VCaP (cell line): ENCODE data around the gene CCDC51.

ENCODE experiments used
- H3K27ac ChIP-seq: fragments of 450-650 bp; 2 replicates; pipeline ENCODE4 v1.5.1; 2017
- CTCF ChIP-seq: fragments of 450-650 bp; conservative IDR thresholded peaks from 2 replicates; pipeline ENCODE4 v1.5.1; 2017; ENCODE audit warnings: mild to moderate bottlenecking, moderate library complexity

Gene CCDC51

GRCh38 chr3:48411041-48411588, 28.8 kb downstream of the CCDC51 start:
- no peak for TF ChIP-seq CTCF
- H3K27ac ChIP-seq = no peak overlapping the region

- no peak overlapping the region for H3K27ac ChIP-seq
- TF ChIP-seq CTCF = no peak
Observed at GRCh38 chr3:48410205-48411040, 29.5 kb downstream of the CCDC51 start.

DNA sequence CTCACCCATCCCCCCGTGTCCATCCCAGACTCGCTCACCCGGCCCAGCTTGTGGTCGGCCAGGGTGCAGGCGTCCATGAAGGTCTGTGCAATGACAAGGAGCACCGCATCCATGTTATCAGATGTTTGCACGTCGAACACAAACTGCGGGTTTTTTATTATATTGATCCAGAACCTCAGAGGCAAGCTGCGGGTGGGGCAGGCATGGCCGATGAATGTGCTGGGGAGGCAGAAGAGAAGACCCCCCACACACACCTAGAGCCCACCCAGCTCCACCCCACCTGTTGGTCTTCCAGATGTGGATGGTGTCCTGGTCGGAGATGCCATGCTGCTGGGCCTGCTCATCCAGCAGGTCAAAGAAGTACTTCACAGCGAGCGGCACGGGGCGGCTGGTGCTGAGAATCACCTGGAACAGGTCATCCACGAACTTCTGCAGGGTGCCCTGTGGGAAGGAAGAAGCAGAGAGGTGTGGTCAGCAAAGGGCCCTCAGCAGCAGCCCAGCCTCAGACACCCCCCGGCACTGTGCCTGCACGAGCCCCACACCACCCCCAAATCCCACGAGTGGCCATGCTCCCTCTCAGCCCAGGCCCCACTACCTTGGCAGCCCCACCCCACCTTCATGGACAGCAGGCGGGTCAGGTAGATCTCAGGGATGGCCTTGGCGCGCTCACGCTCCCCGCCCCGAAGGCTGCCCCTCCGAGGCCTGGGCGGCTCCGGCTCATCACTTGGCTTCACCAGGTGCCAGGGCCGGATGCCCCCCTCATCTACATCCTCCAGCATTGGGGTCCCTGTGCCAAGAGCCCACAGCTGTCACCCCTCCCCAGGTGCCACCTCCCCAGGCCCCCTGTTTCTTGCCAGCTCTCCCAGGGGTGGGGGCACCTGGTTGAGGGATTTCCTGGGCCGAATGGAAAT, 30.4 kb downstream of the CCDC51 start:
- H3K27ac ChIP-seq = no peak overlapping the region
- no peak for TF ChIP-seq CTCF

DNA sequence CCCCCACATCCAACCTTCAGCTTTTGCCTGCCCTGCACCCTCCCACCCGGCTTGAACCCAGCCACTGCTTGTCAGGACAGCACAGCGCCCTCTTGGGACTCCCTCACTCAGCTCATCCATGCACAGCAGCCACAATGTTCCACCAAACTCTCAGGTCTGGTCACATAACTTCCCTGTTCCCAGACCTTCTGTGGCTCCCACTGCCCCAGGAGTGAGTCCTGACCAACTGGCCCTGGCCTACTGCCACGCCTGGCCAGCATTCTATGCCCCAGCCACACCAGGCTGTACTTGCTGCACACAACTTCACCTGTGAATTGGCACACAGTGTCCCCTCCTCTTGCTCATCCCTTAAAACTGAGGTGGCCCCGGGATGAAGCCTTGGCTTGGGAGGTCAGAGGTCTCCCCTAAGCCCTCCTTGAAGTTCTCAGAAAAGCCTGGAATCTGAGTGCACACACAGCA, 31.1 kb downstream of the CCDC51 start:
- no peak overlapping the region for H3K27ac ChIP-seq
- TF ChIP-seq CTCF = no peak

- no peak for TF ChIP-seq CTCF
- H3K27ac ChIP-seq = no peak overlapping the region
Observed at GRCh38 chr3:48407542-48408099, 32.3 kb downstream of the CCDC51 start.

GRCh38 chr3:48406443-48407431, 33.2 kb downstream of the CCDC51 start:
- H3K27ac ChIP-seq = no peak overlapping the region

More at GRCh38 chr3:48406443-48407431, 33.2 kb downstream of the CCDC51 start:
- no peak for TF ChIP-seq CTCF
